ENCODE measurements around the gene ATP7B. TPM values are rescaled to one million over a fixed set of nuclear protein-coding genes. Genes with fewer than 3 reads are reported as not detected.

Gene ATP7B
- total and polyA plus RNA-seq, 8 donors = 2.0 to 6.0 (median 2.6) TPM

DNA sequence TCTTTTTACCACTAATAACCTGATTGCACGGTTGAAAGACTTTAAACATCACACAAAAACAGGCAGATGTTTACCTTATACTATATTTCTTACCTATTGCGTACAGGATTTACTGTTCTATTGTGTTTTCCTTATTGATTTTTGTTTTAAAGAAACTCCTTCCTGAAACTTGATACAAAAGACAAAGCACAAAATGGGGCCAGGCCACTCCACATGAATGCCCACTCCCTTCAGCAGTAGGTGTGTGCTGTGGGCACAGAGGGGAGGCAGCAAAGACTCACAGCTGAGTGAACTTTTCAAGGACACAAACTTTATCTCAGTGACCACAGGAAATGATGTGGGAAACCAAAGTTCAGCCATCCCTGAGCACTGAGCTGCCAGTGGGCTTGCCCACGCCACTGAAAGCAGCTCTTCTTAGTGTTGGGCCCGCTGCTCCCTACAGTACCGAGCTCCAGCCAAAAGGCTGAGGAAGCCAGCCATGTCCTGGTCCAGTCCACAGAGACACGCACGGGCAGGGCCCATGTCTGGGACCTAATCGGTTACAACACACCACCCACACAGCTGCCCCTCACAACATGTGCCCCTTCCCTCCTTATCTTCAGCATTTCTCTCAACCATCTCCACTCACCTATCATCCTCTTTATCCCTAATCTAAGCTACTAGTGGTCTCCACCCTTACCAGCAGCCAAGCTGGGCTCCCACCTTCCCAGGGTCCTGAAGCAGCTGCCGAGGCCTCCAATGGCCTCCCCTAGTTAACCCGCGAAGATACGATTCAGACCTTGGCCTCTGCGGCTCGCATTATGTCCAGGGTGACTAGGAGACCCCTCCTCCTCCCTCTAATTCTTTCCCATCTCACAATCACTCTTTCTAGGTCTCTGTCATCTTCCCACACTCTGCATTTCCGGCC, 39.5 kb downstream of the ATP7B start:
- H3K27ac ChIP-seq = no peak overlapping the region
- no peak for ATAC-seq
- no peak overlapping the region for H3K4me3 ChIP-seq
- TF ChIP-seq, protein P1, sequence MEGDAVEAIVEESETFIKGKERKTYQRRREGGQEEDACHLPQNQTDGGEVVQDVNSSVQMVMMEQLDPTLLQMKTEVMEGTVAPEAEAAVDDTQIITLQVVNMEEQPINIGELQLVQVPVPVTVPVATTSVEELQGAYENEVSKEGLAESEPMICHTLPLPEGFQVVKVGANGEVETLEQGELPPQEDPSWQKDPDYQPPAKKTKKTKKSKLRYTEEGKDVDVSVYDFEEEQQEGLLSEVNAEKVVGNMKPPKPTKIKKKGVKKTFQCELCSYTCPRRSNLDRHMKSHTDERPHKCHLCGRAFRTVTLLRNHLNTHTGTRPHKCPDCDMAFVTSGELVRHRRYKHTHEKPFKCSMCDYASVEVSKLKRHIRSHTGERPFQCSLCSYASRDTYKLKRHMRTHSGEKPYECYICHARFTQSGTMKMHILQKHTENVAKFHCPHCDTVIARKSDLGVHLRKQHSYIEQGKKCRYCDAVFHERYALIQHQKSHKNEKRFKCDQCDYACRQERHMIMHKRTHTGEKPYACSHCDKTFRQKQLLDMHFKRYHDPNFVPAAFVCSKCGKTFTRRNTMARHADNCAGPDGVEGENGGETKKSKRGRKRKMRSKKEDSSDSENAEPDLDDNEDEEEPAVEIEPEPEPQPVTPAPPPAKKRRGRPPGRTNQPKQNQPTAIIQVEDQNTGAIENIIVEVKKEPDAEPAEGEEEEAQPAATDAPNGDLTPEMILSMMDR (IDR thresholded peaks at IDR 0.05) = no peak
- H3K27me3 ChIP-seq = no peaks in the 10 kb centered on the region
- 95 to 96% methylated on average over 15 of the region's 15 CpGs for WGBS, 2 donors
- intact Hi-C loops (cut with DNase I) = no loop called here
- H3K9me3 ChIP-seq = no peaks in the 10 kb centered on the region
- no peak for FAIRE-seq
- H3K4me1 ChIP-seq = peaks cover 0 to 7% (median 7%) of the 10 kb centered on the region in 3 donors
- H3K36me3 ChIP-seq = no peaks in the 10 kb centered on the region
- no peak for DNase-seq

DNA sequence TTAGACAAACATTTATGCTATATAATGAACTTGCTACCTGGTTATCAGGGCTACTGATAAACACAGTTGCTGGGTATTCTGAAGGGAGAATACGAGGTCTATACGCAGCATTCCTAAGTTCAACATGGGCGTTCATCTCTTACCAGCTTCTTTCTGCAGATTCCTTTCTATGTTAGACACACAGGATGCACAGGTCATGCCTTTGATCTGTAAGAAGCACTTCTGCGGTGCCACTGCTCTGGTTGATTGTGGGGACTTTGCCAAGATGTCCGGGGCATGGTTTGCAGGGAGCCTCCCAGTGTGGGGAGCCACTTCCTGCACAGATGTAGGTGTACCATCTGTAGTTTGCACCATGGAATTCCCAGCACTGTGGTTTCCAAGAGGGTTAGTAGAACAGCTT, 40.9 kb downstream of the ATP7B start:
- Histone ChIP-seq H3K27me3 (no peaks in the 10 kb centered on the region), H3K27ac (no peak overlapping the region), H3K4me3 (no peak overlapping the region), H3K4me1 (peaks cover 0 to 7% (median 7%) of the 10 kb centered on the region in 3 donors), H3K9me3 (no peaks in the 10 kb centered on the region), H3K36me3 (no peaks in the 10 kb centered on the region)
- TF ChIP-seq, protein P1 (IDR thresholded peaks at IDR 0.05) = no peak
- peak in 1 of 4 donors; percentile 58 for ATAC-seq
- intact Hi-C loops (cut with DNase I) = no loop called here
- no peak for FAIRE-seq
- WGBS, 2 donors = 36 to 45% methylated on average over 5 of the region's 5 CpGs
- DNase-seq = no peak

DNA sequence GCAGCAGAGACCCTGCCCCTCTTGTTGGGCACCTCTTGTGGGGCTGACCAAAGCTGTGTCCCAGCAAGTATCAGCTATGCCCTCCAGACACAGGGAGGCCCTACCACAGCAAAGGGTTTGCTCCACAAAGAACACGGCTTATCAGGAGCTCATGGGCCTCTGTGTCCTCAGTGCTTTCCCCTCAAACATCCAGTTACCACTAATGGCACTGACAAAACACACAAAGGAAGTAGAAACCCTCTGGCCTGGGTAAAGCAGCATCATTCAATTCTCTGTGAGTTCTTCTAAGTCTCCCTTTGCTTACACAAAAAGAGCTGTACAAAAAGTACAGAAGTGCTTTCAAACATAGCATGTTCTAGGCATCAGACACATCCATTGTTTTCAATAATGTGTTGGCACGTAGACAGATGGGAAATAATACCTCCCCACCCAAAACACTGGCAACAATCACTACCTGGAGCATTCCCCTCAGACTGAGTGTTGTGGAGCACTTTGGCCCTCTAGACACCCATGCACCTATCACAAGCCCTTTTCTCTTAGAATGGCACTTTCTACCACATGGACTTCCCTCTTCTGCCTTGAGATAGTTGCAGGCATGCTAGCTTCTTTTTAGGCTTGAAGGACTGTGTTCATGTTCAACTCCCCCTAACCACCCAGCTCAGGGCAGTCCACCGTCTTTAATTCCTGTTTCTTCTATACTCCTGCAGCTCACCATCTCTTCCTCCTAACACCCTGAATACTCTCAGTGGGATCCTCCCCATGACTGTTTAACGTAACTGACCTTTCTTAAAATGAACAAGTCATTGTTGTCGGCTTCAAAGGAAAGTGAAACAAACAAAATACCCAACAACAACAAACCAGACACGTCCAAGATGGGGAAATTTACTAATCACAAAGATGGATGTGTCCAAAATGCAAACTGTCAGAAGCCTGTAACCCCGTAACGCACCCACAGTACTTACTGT, 43.5 kb downstream of the ATP7B start:
- 85 to 90% methylated on average over 8 of the region's 8 CpGs for WGBS, 2 donors
- TF ChIP-seq, protein P1 (IDR thresholded peaks at IDR 0.05) = no peak
- Histone ChIP-seq H3K4me1 (peaks cover 0 to 7% (median 7%) of the 10 kb centered on the region in 3 donors), H3K27me3 (no peaks in the 10 kb centered on the region), H3K4me3 (no peak overlapping the region), H3K27ac (no peak overlapping the region), H3K36me3 (no peaks in the 10 kb centered on the region), H3K9me3 (no peaks in the 10 kb centered on the region)
- FAIRE-seq = no peak
- no peak for ATAC-seq
- intact Hi-C loops (cut with DNase I) = no loop called here
- DNase-seq = no peak

DNA sequence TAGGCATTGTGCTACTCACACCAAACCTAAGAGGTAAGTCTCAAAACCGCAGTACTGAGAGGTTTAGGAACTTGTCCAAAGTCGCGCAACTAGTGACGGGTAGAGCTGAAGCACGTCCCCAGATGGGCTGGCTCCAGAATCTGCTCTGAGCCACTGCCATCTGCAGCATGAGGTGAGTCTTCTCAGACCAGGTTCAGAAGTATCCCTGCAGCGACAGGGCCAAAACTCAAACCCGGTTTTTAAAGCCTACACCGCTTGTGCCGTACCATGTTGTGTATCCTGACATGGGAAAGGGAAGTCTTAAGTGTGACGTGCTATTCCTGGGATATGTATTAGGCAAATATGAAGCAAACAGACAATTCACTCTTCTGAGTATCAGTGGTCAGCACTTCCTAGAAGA, 45.1 kb downstream of the ATP7B start:
- H3K27me3 ChIP-seq = no peaks in the 10 kb centered on the region
- ATAC-seq (no peak), FAIRE-seq (no peak), DNase-seq (no peak)
- WGBS, 2 donors = 89 to 91% methylated on average over 10 of the region's 10 CpGs
- no peaks in the 10 kb centered on the region for H3K9me3 ChIP-seq
- H3K4me1 ChIP-seq = peaks cover 0 to 7% (median 7%) of the 10 kb centered on the region in 3 donors
- H3K36me3 ChIP-seq = no peaks in the 10 kb centered on the region
- H3K4me3 ChIP-seq = no peak overlapping the region
- no peak overlapping the region for H3K27ac ChIP-seq
- intact Hi-C loops (cut with DNase I) = no loop called here
- TF ChIP-seq, protein P1 (IDR thresholded peaks at IDR 0.05) = no peak

Data from pancreas (tissue), 10 donors.